NK-92 treated with Interleukin-12 subunit alpha and Interleukin-12 subunit beta, amount 100 ng/mL, for 24 hours (cell line): ENCODE measurements around the gene PSMG4.

Experiments used
- DNase-seq: peaks from one replicate; lab custom pipeline; 2025; lab: John Stamatoyannopoulos, UW

The PSMG4 gene

GRCh38 chr6:3277251-3277650 is 18.5 kb downstream of the PSMG4 start:
- DNase-seq = no peak

GRCh38 chr6:3277851-3278416 is 19.2 kb downstream of the PSMG4 start:
- no peak for DNase-seq

- no peak for DNase-seq
Observed at GRCh38 chr6:3278691-3279090, 19.9 kb downstream of the PSMG4 start.

GRCh38 chr6:3280091-3280490 is 21.3 kb downstream of the PSMG4 start:
- no peak for DNase-seq

- no peak for DNase-seq
Observed at GRCh38 chr6:3280866-3281465, 22.2 kb downstream of the PSMG4 start.

- DNase-seq = no peak
Observed at GRCh38 chr6:3281631-3282475, 23.1 kb downstream of the PSMG4 start.

GRCh38 chr6:3282476-3283236 is 23.9 kb downstream of the PSMG4 start:
- no peak for DNase-seq

- DNase-seq = no peak
Observed at GRCh38 chr6:3283241-3283640, 24.5 kb downstream of the PSMG4 start.

- DNase-seq = no peak
Observed at GRCh38 chr6:3283641-3284435, 25.1 kb downstream of the PSMG4 start.

- DNase-seq = no peak
Observed at GRCh38 chr6:3284436-3284876, 25.7 kb downstream of the PSMG4 start.

GRCh38 chr6:3285049-3285639 is 26.4 kb downstream of the PSMG4 start:
- no peak for DNase-seq

GRCh38 chr6:3285732-3286131 is 27.0 kb downstream of the PSMG4 start:
- DNase-seq = no peak

GRCh38 chr6:3286641-3287171 is 28.0 kb downstream of the PSMG4 start:
- DNase-seq = no peak

- DNase-seq = no peak
Observed at GRCh38 chr6:3287308-3287707, 28.6 kb downstream of the PSMG4 start.

- no peak for DNase-seq
Observed at GRCh38 chr6:3287976-3288707, 29.4 kb downstream of the PSMG4 start.

GRCh38 chr6:3288711-3289663 is 30.2 kb downstream of the PSMG4 start:
- DNase-seq = no peak

GRCh38 chr6:3289664-3290055 is 30.9 kb downstream of the PSMG4 start:
- DNase-seq = no peak

GRCh38 chr6:3290149-3290930 is 31.6 kb downstream of the PSMG4 start:
- DNase-seq = no peak

- no peak for DNase-seq
Observed at GRCh38 chr6:3290931-3291211, 32.1 kb downstream of the PSMG4 start.
